Measurements from ENCODE around the gene FOXS1. TPM values are rescaled to one million over a fixed set of nuclear protein-coding genes. Genes with fewer than 3 reads are reported as not detected.

FOXS1 gene
- total RNA-seq, 1 experiment from 2014 or later = not detected

GRCh38 chr20:31881945-31882344 lies 36.5 kb upstream of the FOXS1 start:
- Histone ChIP-seq H3K4me3 (ENCODE audit: low read depth, low read length, poor library complexity, severe bottlenecking) (no peak overlapping the region), H3K27me3 (replicated peaks; ENCODE audit: insufficient read depth, low read depth, low read length, poor library complexity) (peaks cover 8% of the 10 kb centered on the region), H3K27ac (ENCODE audit: low read depth, low read length, poor library complexity, severe bottlenecking) (no peak overlapping the region), H3K9me3 (ENCODE audit: low read depth, low read length, poor library complexity, severe bottlenecking) (no peaks in the 10 kb centered on the region), H3K4me1 (ENCODE audit: insufficient read depth, low read length, poor library complexity, severe bottlenecking) (no peaks in the 10 kb centered on the region), H3K36me3 (ENCODE audit: insufficient read depth, low read length, poor library complexity, severe bottlenecking) (no peaks in the 10 kb centered on the region)
- POLR2A ChIA-PET (ENCODE audit: low non-redundant PET) = no interaction called here
- CTCF ChIA-PET = interaction anchor here (0.6 to 0.7 kb wide), 2 partner anchors 9 to 114 kb away, joined by 3 read pairs; no protein-coding TSS in a partner anchor
- no TSS peak for BruUV-seq (replicated peaks)
- intact Hi-C loops (cut with micrococcal nuclease; ENCODE audit: unreplicated experiment) = no loop called here
- TF ChIP-seq CTCF (conservative IDR thresholded peaks at IDR 0.05; ENCODE audit: low read depth, low read length) = no peak
- no peak for TF ChIP-seq EZH2 (IDR thresholded peaks at IDR 0.05; ENCODE audit: borderline replicate concordance, low read depth, low read length, poor library complexity, severe bottlenecking)
- no peak for DNase-seq (ENCODE audit: low spot score)

- no peak overlapping the region for H3K27ac ChIP-seq (ENCODE audit: low read depth, low read length, poor library complexity, severe bottlenecking)
- H3K9me3 ChIP-seq (ENCODE audit: low read depth, low read length, poor library complexity, severe bottlenecking) = no peaks in the 10 kb centered on the region
- intact Hi-C loops (cut with micrococcal nuclease; ENCODE audit: unreplicated experiment) = no loop called here
- no TSS peak for BruUV-seq (replicated peaks)
- ChIA-PET POLR2A (ENCODE audit: low non-redundant PET) (no interaction called here), CTCF (no interaction called here)
- peak; percentile 95 for DNase-seq (ENCODE audit: low spot score)
- H3K27me3 ChIP-seq (replicated peaks; ENCODE audit: insufficient read depth, low read depth, low read length, poor library complexity) = no peaks in the 10 kb centered on the region
- H3K4me1 ChIP-seq (ENCODE audit: insufficient read depth, low read length, poor library complexity, severe bottlenecking) = no peaks in the 10 kb centered on the region
- no peak for TF ChIP-seq EZH2 (IDR thresholded peaks at IDR 0.05; ENCODE audit: borderline replicate concordance, low read depth, low read length, poor library complexity, severe bottlenecking)
- no peak for TF ChIP-seq CTCF (conservative IDR thresholded peaks at IDR 0.05; ENCODE audit: low read depth, low read length)
- no peaks in the 10 kb centered on the region for H3K36me3 ChIP-seq (ENCODE audit: insufficient read depth, low read length, poor library complexity, severe bottlenecking)
- peak overlapping the region; percentile 55 for H3K4me3 ChIP-seq (ENCODE audit: low read depth, low read length, poor library complexity, severe bottlenecking)
These were observed 34.0 kb upstream of the FOXS1 start for GRCh38 chr20:31879143-31879987.

- CTCF ChIA-PET = no interaction called here
- peaks cover 10% of the 10 kb centered on the region for H3K27me3 ChIP-seq (replicated peaks; ENCODE audit: insufficient read depth, low read depth, low read length, poor library complexity)
- no TSS peak for BruUV-seq (replicated peaks)
These were observed 32.3 kb upstream of the FOXS1 start for GRCh38 chr20:31877684-31878083.

More at GRCh38 chr20:31877684-31878083, 32.3 kb upstream of the FOXS1 start:
- Histone ChIP-seq H3K9me3 (ENCODE audit: low read depth, low read length, poor library complexity, severe bottlenecking) (no peaks in the 10 kb centered on the region), H3K36me3 (ENCODE audit: insufficient read depth, low read length, poor library complexity, severe bottlenecking) (no peaks in the 10 kb centered on the region), H3K4me1 (ENCODE audit: insufficient read depth, low read length, poor library complexity, severe bottlenecking) (no peaks in the 10 kb centered on the region), H3K27ac (ENCODE audit: low read depth, low read length, poor library complexity, severe bottlenecking) (no peak overlapping the region), H3K4me3 (ENCODE audit: low read depth, low read length, poor library complexity, severe bottlenecking) (no peak overlapping the region)
- POLR2A ChIA-PET (ENCODE audit: low non-redundant PET) = no interaction called here
- no peak for DNase-seq (ENCODE audit: low spot score)
- TF ChIP-seq EZH2 (IDR thresholded peaks at IDR 0.05; ENCODE audit: borderline replicate concordance, low read depth, low read length, poor library complexity, severe bottlenecking) (no peak), CTCF (conservative IDR thresholded peaks at IDR 0.05; ENCODE audit: low read depth, low read length) (no peak)
- intact Hi-C loops (cut with micrococcal nuclease; ENCODE audit: unreplicated experiment) = no loop called here
